Astrocyte of the cerebellum (primary cell): ENCODE results near the gene MDFIC.

Source experiments
- DNase-seq: peaks from one replicate; pipeline ENCODE4 v3.0.0-alpha.2; 2011; ENCODE audit warnings: low read depth
- H3K4me3 ChIP-seq: 2 replicates; pipeline ENCODE4 v1.5.1; 2011; ENCODE audit warnings: mild to moderate bottlenecking, low read depth, low read length, moderate library complexity
- in situ Hi-C: cut with HindIII; loops from 2 replicates; pipeline ENCODE4 v1.10.0; 2017; ENCODE audit warnings: low sequenced_read_pairs
- TF ChIP-seq, protein P1 (sequence below): IDR thresholded peaks from 2 replicates; pipeline ENCODE4 v1.5.1; 2012; ENCODE audit warnings: low read length, low read depth, moderate library complexity, mild to moderate bottlenecking; ENCODE audit errors: missing control alignments

MDFIC gene

DNA sequence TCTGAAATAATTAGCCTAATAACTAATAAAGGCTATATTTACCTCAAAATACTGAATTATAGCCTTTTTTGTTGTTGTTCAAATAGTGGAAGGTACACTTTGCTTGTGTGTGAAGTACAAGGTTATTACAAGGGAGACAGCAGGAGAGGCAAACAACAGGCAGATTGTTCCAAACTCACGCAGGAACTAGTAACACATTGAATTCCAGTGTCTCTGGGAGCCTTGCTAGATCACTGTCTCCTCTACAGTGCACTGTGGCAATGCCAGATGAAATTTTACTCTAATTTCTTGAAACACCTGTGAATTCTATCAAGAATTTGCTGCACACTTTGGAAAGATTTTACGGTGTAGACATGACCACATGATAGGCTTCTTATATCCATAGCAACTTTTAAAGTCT, 112.6 kb downstream of the MDFIC start:
- TF ChIP-seq, protein P1, sequence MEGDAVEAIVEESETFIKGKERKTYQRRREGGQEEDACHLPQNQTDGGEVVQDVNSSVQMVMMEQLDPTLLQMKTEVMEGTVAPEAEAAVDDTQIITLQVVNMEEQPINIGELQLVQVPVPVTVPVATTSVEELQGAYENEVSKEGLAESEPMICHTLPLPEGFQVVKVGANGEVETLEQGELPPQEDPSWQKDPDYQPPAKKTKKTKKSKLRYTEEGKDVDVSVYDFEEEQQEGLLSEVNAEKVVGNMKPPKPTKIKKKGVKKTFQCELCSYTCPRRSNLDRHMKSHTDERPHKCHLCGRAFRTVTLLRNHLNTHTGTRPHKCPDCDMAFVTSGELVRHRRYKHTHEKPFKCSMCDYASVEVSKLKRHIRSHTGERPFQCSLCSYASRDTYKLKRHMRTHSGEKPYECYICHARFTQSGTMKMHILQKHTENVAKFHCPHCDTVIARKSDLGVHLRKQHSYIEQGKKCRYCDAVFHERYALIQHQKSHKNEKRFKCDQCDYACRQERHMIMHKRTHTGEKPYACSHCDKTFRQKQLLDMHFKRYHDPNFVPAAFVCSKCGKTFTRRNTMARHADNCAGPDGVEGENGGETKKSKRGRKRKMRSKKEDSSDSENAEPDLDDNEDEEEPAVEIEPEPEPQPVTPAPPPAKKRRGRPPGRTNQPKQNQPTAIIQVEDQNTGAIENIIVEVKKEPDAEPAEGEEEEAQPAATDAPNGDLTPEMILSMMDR: no peak
- in situ Hi-C loops: no loop called here
- H3K4me3 ChIP-seq: no peak overlapping the region
- DNase-seq: no peak

DNA sequence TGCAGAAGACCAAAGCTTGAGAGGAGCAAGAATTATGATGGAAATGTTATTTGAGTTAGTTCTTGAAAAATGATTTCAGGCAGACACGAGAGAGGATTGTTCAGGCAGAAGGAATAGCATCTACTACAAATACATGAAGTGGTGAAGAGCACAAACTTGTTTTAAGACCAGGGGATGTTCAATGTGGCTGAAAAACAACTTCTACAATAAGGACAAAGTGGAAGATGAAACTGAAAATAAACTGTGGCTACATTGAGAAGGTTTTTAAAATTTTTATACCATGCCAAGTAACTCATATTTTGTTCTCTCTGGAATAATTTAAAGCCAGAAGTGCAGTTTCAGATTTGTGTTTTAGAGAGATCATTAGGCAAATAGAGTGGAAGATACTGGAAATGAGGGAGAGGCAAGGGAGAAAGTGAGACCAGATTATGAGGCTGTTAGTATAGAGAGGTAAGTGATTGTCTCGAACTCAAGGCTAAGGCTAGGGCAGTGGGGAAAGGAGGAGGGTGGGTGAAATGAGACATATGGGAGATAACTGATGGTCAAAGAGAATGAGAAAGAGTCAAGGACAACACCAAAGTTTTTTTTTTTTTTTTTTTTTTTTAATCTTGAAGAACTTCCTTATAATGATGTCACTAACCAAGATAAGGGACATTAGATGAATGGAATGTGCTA, 115.4 kb downstream of the MDFIC start:
- in situ Hi-C loops: no loop called here
- TF ChIP-seq, protein P1: no peak
- DNase-seq: no peak
- no peak overlapping the region for H3K4me3 ChIP-seq

DNA sequence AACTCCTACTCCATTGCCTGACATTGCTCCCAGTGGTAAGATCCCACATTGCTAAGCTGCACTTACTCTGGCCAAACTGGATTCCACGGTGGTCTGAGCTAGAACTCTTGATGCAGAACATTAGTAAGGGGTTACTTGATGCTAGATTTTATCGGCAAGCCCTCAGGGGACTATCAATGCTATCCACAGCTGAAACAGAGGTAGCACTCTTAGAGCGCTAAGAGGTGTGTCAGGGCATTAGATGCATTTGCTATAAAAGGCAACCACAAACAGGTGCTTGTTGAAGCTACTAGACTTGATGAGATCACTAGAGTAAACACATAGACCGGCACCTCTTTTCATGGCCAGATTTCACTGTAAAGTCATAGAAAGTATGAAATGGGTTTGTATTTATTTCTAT, 116.3 kb downstream of the MDFIC start:
- in situ Hi-C loops: no loop called here
- DNase-seq: no peak
- no peak overlapping the region for H3K4me3 ChIP-seq
- TF ChIP-seq, protein P1: no peak

DNA sequence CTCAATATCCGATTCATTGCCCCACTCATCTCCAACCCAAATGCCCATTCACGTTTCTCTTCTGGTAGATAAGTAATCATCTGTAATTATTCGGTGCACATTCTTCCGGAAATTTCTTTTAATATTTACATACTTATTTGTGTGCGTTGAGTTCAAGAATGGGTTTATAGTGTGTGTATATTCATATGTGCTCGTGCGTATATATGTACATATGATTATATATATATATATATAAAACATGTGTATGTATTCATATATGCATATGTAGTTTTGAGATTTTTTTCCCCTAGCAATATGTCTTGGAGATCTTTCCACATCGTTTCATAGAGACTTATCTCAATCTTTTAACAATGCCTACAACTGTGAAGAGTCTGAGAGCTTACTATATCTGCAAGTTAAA, 118.2 kb downstream of the MDFIC start:
- TF ChIP-seq, protein P1: no peak
- DNase-seq: no peak
- H3K4me3 ChIP-seq: no peak overlapping the region
- in situ Hi-C loops: no loop called here

DNA sequence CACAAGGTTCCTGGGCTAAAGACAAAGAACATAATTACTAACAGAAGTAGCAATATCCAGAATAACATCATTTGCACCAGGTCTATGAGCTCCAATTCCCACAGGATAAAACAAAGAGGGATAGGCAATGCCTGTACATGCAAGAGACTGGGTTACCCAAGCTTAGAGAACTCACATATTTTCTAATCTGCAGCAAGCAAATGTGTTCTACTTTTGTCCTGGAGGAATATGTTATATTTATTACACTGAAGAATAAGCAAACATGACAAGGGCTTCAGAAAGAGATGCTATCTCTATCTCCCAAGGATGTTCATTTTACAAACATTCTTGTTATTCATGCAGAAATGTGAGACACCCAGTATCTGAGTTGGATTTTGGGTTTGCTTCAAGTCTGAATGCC, 118.6 kb downstream of the MDFIC start:
- no peak overlapping the region for H3K4me3 ChIP-seq
- in situ Hi-C loops: no loop called here
- TF ChIP-seq, protein P1: no peak
- no peak for DNase-seq

DNA sequence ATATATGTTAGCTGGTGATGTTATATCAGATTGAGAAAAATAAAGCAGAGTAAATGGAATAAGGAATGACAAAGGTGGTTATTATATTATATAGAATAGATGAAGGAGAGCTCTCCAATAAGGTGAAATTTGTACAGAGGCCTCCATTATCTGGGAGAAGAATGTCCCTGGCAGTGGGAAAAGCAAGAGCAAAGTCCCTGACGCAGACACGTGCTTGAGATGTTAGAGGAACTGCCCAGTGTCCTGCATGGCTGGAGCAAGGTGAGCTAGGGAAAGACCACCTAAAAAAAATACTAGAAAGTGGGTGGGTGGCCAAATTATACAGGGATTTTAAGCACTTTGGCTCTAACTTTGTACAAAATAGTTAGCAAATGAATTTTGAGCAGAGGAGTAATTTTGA, 120.7 kb downstream of the MDFIC start:
- TF ChIP-seq, protein P1: no peak
- in situ Hi-C loops: no loop called here
- DNase-seq: no peak

More for the DNA sequence above, 120.7 kb downstream of the MDFIC start:
- no peak overlapping the region for H3K4me3 ChIP-seq
